ENCODE data around the gene CBLC. TPM values are rescaled to one million over a fixed set of nuclear protein-coding genes. Genes with fewer than 3 reads are reported as not detected.

CBLC gene
- total RNA-seq, 1 experiment from 2014 or later, result 53.6 TPM

DNA sequence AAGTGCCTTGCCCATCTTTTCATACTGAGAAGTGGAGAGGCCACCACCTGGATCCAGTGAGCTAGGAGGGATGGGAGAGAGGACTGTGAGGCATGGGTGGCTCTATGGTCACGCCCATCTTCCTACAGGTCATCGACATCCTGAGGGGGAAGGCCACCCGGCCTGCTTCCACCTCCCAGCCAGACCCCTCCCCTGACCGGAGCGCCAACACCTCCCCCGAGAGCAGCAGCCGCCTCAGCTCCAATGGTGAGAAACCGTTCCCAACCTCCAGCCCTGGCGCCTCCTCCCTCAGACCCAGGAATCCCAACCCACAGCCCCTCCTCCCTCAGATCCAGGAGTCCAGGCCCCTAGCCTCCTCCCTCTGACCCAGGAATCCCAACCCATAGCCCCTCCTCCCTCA, 19.1 kb upstream of the CBLC start:
- no peaks in the 10 kb centered on the region for H3K27me3 ChIP-seq (ENCODE audit: insufficient read depth, low read depth)
- ChIA-PET POLR2A (ENCODE audit: unreplicated experiment) (interaction anchor here (0.5 to 0.7 kb wide), 2 partner anchors 15 to 194 kb away, joined by 3 read pairs; no protein-coding TSS in a partner anchor), CTCF (no interaction called here)
- H3K27ac ChIP-seq, result no peak overlapping the region
- no peaks in the 10 kb centered on the region for H3K9me3 ChIP-seq (ENCODE audit: insufficient read depth, low read depth)
- BruUV-seq (replicated peaks), result no TSS peak
- DNase-seq, result no peak
- no peak overlapping the region for H3K4me2 ChIP-seq
- H3F3A ChIP-seq (ENCODE audit: insufficient read depth, low read depth), result peaks cover 43% of the 10 kb centered on the region
- H3K36me3 ChIP-seq (ENCODE audit: low read depth), result peaks cover 6% of the 10 kb centered on the region
- no peak overlapping the region for H2AFZ ChIP-seq
- H3K79me2 ChIP-seq (ENCODE audit: low read depth), result peaks cover 11% of the 10 kb centered on the region
- intact Hi-C loops (cut with micrococcal nuclease; ENCODE audit: unreplicated experiment), result no loop called here
- H3K4me3 ChIP-seq, result no peak overlapping the region
- peaks cover 20% of the 10 kb centered on the region for H3K4me1 ChIP-seq (replicated peaks; ENCODE audit: insufficient read depth)
- H4K20me1 ChIP-seq (ENCODE audit: insufficient read depth), result no peaks in the 10 kb centered on the region
- no peaks in the 10 kb centered on the region for H3K9me2 ChIP-seq (ENCODE audit: insufficient read depth)
- no peak for TF ChIP-seq EZH2 (IDR thresholded peaks at IDR 0.05; ENCODE audit: low read depth)
- no peak for TF ChIP-seq CTCF (conservative IDR thresholded peaks at IDR 0.05)

DNA sequence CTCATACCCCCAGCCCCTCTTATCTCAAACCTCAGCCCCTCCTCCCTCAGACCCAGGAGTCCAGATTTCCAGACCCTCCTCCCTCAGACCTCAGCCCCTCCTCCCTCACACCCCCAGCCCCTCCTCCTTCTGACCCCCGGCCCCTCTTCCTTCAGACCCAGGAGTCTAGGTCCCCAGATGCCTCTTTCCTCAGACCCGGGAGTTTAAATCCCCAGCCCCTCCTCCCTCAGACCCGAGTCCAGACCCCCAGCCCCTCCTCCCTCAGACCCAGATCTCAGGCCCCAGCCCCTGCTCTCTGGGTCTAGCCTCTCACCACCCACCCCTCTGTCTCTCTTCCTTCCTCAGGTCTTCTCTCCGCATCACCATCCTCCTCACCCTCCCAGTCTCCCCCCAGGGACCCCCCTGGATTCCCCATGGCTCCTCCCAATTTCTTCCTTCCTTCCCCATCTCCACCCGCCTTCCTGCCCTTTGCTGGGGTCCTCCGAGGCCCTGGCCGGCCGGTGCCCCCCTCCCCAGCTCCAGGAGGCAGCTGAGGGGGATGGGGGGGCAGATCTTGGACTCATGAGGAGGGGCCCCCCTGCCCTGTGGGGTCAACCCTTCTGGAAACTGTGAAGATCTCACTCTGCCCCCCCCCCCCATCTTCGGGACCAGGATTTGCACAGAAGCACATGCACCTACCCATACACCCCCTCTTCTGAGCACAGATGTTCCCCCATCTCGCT, 18.4 kb upstream of the CBLC start:
- H3K79me2 ChIP-seq (ENCODE audit: low read depth), result peaks cover 11% of the 10 kb centered on the region
- no peak overlapping the region for H2AFZ ChIP-seq
- intact Hi-C loops (cut with micrococcal nuclease; ENCODE audit: unreplicated experiment), result no loop called here
- H3K4me2 ChIP-seq, result no peak overlapping the region
- H3K27me3 ChIP-seq (ENCODE audit: insufficient read depth, low read depth), result no peaks in the 10 kb centered on the region
- H3K9me3 ChIP-seq (ENCODE audit: insufficient read depth, low read depth), result no peaks in the 10 kb centered on the region
- TF ChIP-seq EZH2 (IDR thresholded peaks at IDR 0.05; ENCODE audit: low read depth) (no peak), CTCF (conservative IDR thresholded peaks at IDR 0.05) (no peak)
- ChIA-PET CTCF (no interaction called here), POLR2A (ENCODE audit: unreplicated experiment) (interaction anchor here (0.7 kb wide), 1 partner anchor 15 kb away, joined by 3 read pairs; no protein-coding TSS in a partner anchor)
- DNase-seq, result no peak
- no peak overlapping the region for H3K4me3 ChIP-seq
- H3K27ac ChIP-seq, result no peak overlapping the region
- H4K20me1 ChIP-seq (ENCODE audit: insufficient read depth), result no peaks in the 10 kb centered on the region
- BruUV-seq (replicated peaks), result no TSS peak
- H3K9me2 ChIP-seq (ENCODE audit: insufficient read depth), result no peaks in the 10 kb centered on the region
- H3K36me3 ChIP-seq (ENCODE audit: low read depth), result peaks cover 6% of the 10 kb centered on the region
- peaks cover 13% of the 10 kb centered on the region for H3K4me1 ChIP-seq (replicated peaks; ENCODE audit: insufficient read depth)
- peaks cover 43% of the 10 kb centered on the region for H3F3A ChIP-seq (ENCODE audit: insufficient read depth, low read depth)

DNA sequence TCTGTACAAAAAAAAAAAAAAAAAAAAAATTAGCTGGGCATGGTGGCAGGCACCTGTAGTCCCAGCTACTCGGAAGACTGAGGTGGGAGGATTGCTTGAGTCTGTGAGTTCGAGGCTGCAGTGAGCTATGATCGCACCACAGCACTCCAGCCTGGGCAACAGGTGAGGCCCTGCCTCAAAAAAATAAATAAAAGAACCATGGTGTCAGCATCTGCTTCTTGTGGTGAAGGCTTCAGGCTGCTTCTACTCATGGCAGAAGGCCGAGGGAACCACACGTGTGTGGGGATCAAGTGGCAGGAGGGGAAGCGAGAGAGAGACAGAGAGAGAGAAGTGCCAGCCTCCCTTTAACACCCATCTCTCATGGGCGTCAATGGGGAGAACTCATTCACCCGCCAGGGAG, 15.7 kb upstream of the CBLC start:
- Histone ChIP-seq H3K36me3 (ENCODE audit: low read depth) (peaks cover 6% of the 10 kb centered on the region), H3K79me2 (ENCODE audit: low read depth) (no peaks in the 10 kb centered on the region), H3K9me2 (ENCODE audit: insufficient read depth) (no peaks in the 10 kb centered on the region), H3K4me3 (no peak overlapping the region), H2AFZ (no peak overlapping the region), H3K27ac (no peak overlapping the region), H3K4me1 (replicated peaks; ENCODE audit: insufficient read depth) (peaks cover 16% of the 10 kb centered on the region), H4K20me1 (ENCODE audit: insufficient read depth) (no peaks in the 10 kb centered on the region), H3K4me2 (no peak overlapping the region), H3F3A (ENCODE audit: insufficient read depth, low read depth) (peaks cover 56% of the 10 kb centered on the region), H3K9me3 (ENCODE audit: insufficient read depth, low read depth) (no peaks in the 10 kb centered on the region), H3K27me3 (ENCODE audit: insufficient read depth, low read depth) (no peaks in the 10 kb centered on the region)
- TF ChIP-seq CTCF (conservative IDR thresholded peaks at IDR 0.05) (no peak), EZH2 (IDR thresholded peaks at IDR 0.05; ENCODE audit: low read depth) (no peak)
- no TSS peak for BruUV-seq (replicated peaks)
- CTCF ChIA-PET, result no interaction called here
- no peak for DNase-seq
- POLR2A ChIA-PET (ENCODE audit: unreplicated experiment), result no interaction called here
- intact Hi-C loops (cut with micrococcal nuclease; ENCODE audit: unreplicated experiment), result no loop called here

Measured in PC-9 (cell line).